IMR-90 (cell line): ENCODE measurements around the gene HRH3. TPM values are rescaled to one million over a fixed set of nuclear protein-coding genes. Genes with fewer than 3 reads are reported as not detected.

Experiments used
- ATAC-seq: fragments of 200-7000 bp; cut with Tn5 transposase; 2 replicates; pipeline ENCODE4 v1.9.1; 2020; ENCODE audit warnings: low read depth, mild to moderate bottlenecking, moderate library complexity
- BruUV-seq: library from RNA; stranded (reverse); fragments of 400-500 nt; replicated peaks from 2 replicates; lab custom pipeline; 2021; lab: Mats Ljungman, UMichigan
- CTCF ChIA-PET: fragments of 300-600 bp; formaldehyde crosslinking; extraction: SDS; loops from one replicate; lab custom pipeline; 2021; ENCODE audit warnings: antibody characterized with exemption; lab: Yijun Ruan, JAX
- POLR2A ChIA-PET: fragments of 300-600 bp; sonication (Branson Sonifier 250); formaldehyde crosslinking; loops from one replicate; lab custom pipeline; 2022; ENCODE audit warnings: antibody characterized with exemption; ENCODE audit not compliant: unreplicated experiment; lab: Charles Lee
- DNase-seq: peaks from one replicate; pipeline ENCODE4 v3.0.0; 2013
- H2AFZ ChIP-seq: replicated peaks from 2 replicates; pipeline ENCODE3; 2013; ENCODE audit warnings: low read length, mild to moderate bottlenecking; ENCODE audit not compliant: poor library complexity
- H2AK5ac ChIP-seq: 2 replicates; pipeline ENCODE4 v1.6.1; 2013; ENCODE audit warnings: low read depth, low read length, inconsistent platforms
- H2AK9ac ChIP-seq: replicated peaks from 2 replicates; pipeline ENCODE3; 2013; ENCODE audit warnings: mild to moderate bottlenecking, low read depth, low read length, moderate library complexity; ENCODE audit not compliant: poor library complexity
- H2BK120ac ChIP-seq: 2 replicates; pipeline ENCODE4 v1.6.1; 2013; ENCODE audit warnings: low read depth, low read length, inconsistent platforms
- H2BK15ac ChIP-seq: 3 replicates; pipeline ENCODE4 v1.6.1; 2013; ENCODE audit warnings: low read depth, low read length, inconsistent platforms
- H2BK20ac ChIP-seq: 2 replicates; pipeline ENCODE4 v1.6.1; 2013; ENCODE audit warnings: low read depth, mild to moderate bottlenecking, inconsistent platforms, low read length, moderate library complexity
- H2BK5ac ChIP-seq: 2 replicates; pipeline ENCODE4 v1.6.1; 2013; ENCODE audit warnings: mild to moderate bottlenecking, low read depth, low read length, inconsistent platforms; ENCODE audit not compliant: poor library complexity, severe bottlenecking
- H3K14ac ChIP-seq: replicated peaks from 2 replicates; pipeline ENCODE4 v1.6.1; 2013; ENCODE audit warnings: low read depth, low read length, inconsistent platforms
- H3K18ac ChIP-seq: 2 replicates; pipeline ENCODE4 v1.6.1; 2013; ENCODE audit warnings: low read depth, low read length, control low read depth
- H3K23ac ChIP-seq: 2 replicates; pipeline ENCODE4 v1.6.1; 2013; ENCODE audit warnings: low read depth, low read length, inconsistent platforms
- H3K27ac ChIP-seq: 2 replicates; pipeline ENCODE4 v1.5.1; 2013; ENCODE audit warnings: mild to moderate bottlenecking, control low read depth, low read length; ENCODE audit not compliant: insufficient read depth
- H3K27me3 ChIP-seq: 2 replicates; pipeline ENCODE4 v1.6.1; 2013; ENCODE audit warnings: low read length; ENCODE audit not compliant: control insufficient read depth, insufficient read depth
- H3K36me3 ChIP-seq: 2 replicates; pipeline ENCODE4 v1.6.1; 2013; ENCODE audit warnings: low read length, mixed read lengths; ENCODE audit not compliant: control insufficient read depth, insufficient read depth
- H3K4ac ChIP-seq: 2 replicates; pipeline ENCODE4 v1.6.1; 2013; ENCODE audit warnings: low read depth, low read length, inconsistent platforms
- H3K4me1 ChIP-seq: 2 replicates; pipeline ENCODE4 v1.6.1; 2013; ENCODE audit warnings: low read length, mixed read lengths; ENCODE audit not compliant: control insufficient read depth, insufficient read depth
- H3K4me2 ChIP-seq: 2 replicates; pipeline ENCODE4 v1.6.1; 2013; ENCODE audit warnings: low read depth, mild to moderate bottlenecking, control low read depth, low read length, moderate library complexity
- H3K4me3 ChIP-seq: 2 replicates; pipeline ENCODE4 v1.5.1; 2013; ENCODE audit warnings: low read depth, mild to moderate bottlenecking, control low read depth, low read length, moderate library complexity; ENCODE audit not compliant: insufficient read depth
- H3K56ac ChIP-seq: 2 replicates; pipeline ENCODE4 v1.6.1; 2013; ENCODE audit warnings: low read length, inconsistent platforms; ENCODE audit not compliant: insufficient read depth; ENCODE audit errors: extremely low read depth
- H3K79me1 ChIP-seq, 2 experiments: 2 replicates each; pipeline ENCODE4 v1.6.1; 2013; ENCODE audit warnings: low read length in 2 of 2, inconsistent platforms in 1 of 2, low read depth in 1 of 2
- H3K9ac ChIP-seq: 2 replicates; pipeline ENCODE4 v1.6.1; 2013; ENCODE audit warnings: low read depth, low read length, control low read depth
- H3K9me1 ChIP-seq: 2 replicates; pipeline ENCODE4 v1.6.1; 2013; ENCODE audit warnings: low read length, inconsistent platforms; ENCODE audit not compliant: insufficient read depth
- H3K9me3 ChIP-seq: 2 replicates; pipeline ENCODE4 v1.6.1; 2013; ENCODE audit warnings: low read length; ENCODE audit not compliant: control insufficient read depth, insufficient read depth
- H4K20me1 ChIP-seq: 2 replicates; pipeline ENCODE4 v1.6.1; 2013; ENCODE audit warnings: low read length, inconsistent platforms; ENCODE audit not compliant: insufficient read depth
- H4K5ac ChIP-seq: 2 replicates; pipeline ENCODE4 v1.6.1; 2013; ENCODE audit warnings: mild to moderate bottlenecking, low read depth, low read length, control low read depth
- H4K8ac ChIP-seq, 2 experiments: 2 replicates each; pipeline ENCODE4 v1.6.1; 2013; ENCODE audit warnings: low read depth in 2 of 2, low read length in 2 of 2, control low read depth in 1 of 2, inconsistent platforms in 1 of 2
- H4K91ac ChIP-seq: 2 replicates; pipeline ENCODE4 v1.6.1; 2013; ENCODE audit warnings: low read depth, low read length, inconsistent platforms; ENCODE audit not compliant: insufficient read depth
- BHLHE40 ChIP-seq: fragments of 150-350 bp; IDR thresholded peaks from 2 replicates; pipeline ENCODE4 v1.6.1; 2016; ENCODE audit warnings: mild to moderate bottlenecking, low read depth, low read length
- CEBPB ChIP-seq: IDR thresholded peaks from 2 replicates; pipeline ENCODE4 v1.6.1; 2012; ENCODE audit warnings: low read depth, low read length, improper control_type of control experiment
- CHD1 ChIP-seq: IDR thresholded peaks from 2 replicates; pipeline ENCODE4 v1.6.1; 2012; ENCODE audit warnings: low read depth, low read length, improper control_type of control experiment
- CTCF ChIP-seq: conservative IDR thresholded peaks from 2 replicates; pipeline ENCODE4 v1.5.1; 2012; ENCODE audit warnings: mild to moderate bottlenecking, low read depth, low read length, improper control_type of control experiment
- MAFK ChIP-seq: IDR thresholded peaks from 2 replicates; pipeline ENCODE4 v1.6.1; 2012; ENCODE audit warnings: low read depth, low read length, improper control_type of control experiment
- MXI1 ChIP-seq: IDR thresholded peaks from 2 replicates; pipeline ENCODE4 v1.6.1; 2012; ENCODE audit warnings: low read depth, mild to moderate bottlenecking, low read length, moderate library complexity, borderline replicate concordance
- POLR2A ChIP-seq: IDR thresholded peaks from 2 replicates; pipeline ENCODE4 v1.6.1; 2012; ENCODE audit warnings: mild to moderate bottlenecking, low read depth, low read length
- RCOR1 ChIP-seq: IDR thresholded peaks from 2 replicates; pipeline ENCODE4 v1.6.1; 2012; ENCODE audit warnings: mild to moderate bottlenecking, low read length, improper control_type of control experiment; ENCODE audit not compliant: insufficient replicate concordance
- RFX5 ChIP-seq: IDR thresholded peaks from 2 replicates; pipeline ENCODE4 v1.8.0; 2012; ENCODE audit warnings: low read depth, mild to moderate bottlenecking, low read length, moderate library complexity
- SMC3 ChIP-seq: fragments of 150-350 bp; IDR thresholded peaks from 2 replicates; pipeline ENCODE4 v1.6.1; 2016; ENCODE audit warnings: low read depth, mild to moderate bottlenecking, antibody characterized with exemption, low read length, moderate library complexity
- WGBS, 2 experiments: methylation state at CpG; one replicate each; pipeline versions ENCODE4 v1.1.5 to v1.1.7; 2013; ENCODE audit warnings: missing lambda C conversion rate in 2 of 2; ENCODE audit not compliant: insufficient read length in 1 of 2; ENCODE audit errors: extremely low coverage in 2 of 2; 5-methylcytosine and 5-hydroxymethylcytosine counted together
- dilution Hi-C: fragments of 300-500 bp; cut with HindIII; formaldehyde crosslinking; loops from one replicate; pipeline ENCODE4 v1.14.3; 2018; ENCODE audit warnings: low sequenced_read_pairs; ENCODE audit not compliant: unreplicated experiment
- in situ Hi-C: fragments of 300-500 bp; cut with MboI; formaldehyde crosslinking; loops from 3 replicates; pipeline ENCODE4 v1.14.3; 2019; ENCODE audit warnings: low sequenced_read_pairs, inconsistent platforms, mixed read lengths
- intact Hi-C: fragments of 100-400 bp; cut with micrococcal nuclease; formaldehyde crosslinking; loops from 2 replicates; pipeline ENCODE4 v1.10.0; 2022
- polyA plus RNA-seq, 3 experiments: library from polyadenylated mRNA; depleted of rRNA; stranded (reverse); fragments of >200 nt; gene quantifications; 2 replicates each; pipeline ENCODE4 v1.2.3, GENCODE V29; 2012; ENCODE audit warnings: low replicate concordance in 1 of 3
- total RNA-seq: library from RNA; depleted of rRNA; stranded (reverse); fragments of >200 nt; gene quantifications from 2 replicates; pipeline ENCODE4 v1.2.3, GENCODE V29; 2012

HRH3 gene
- total and polyA plus RNA-seq, 2 of the 4 experiments (the other 2 are of a cell fraction) = not detected

GRCh38 chr20:62230276-62230675, 10.2 kb upstream of the HRH3 start:
- Histone ChIP-seq H4K91ac (no peak overlapping the region), H2BK120ac (no peak overlapping the region), H3K56ac (no peak overlapping the region), H2AK5ac (no peak overlapping the region), H3K27me3 (peaks cover 50% of the 10 kb centered on the region), H4K5ac (no peak overlapping the region), H2BK20ac (no peak overlapping the region), H3K9ac (no peak overlapping the region), H3K18ac (no peak overlapping the region), H3K14ac (no peak overlapping the region), H2BK15ac (no peak overlapping the region), H3K79me1 (no peaks in the 10 kb centered on the region), H2BK5ac (peak overlapping the region; percentile 60), H3K4me3 (no peak overlapping the region), H3K4me1 (no peaks in the 10 kb centered on the region), H3K36me3 (no peaks in the 10 kb centered on the region), H2AK9ac (no peak overlapping the region), H4K20me1 (peaks cover 4% of the 10 kb centered on the region; the same call in 1 of the 2 replicates), H2AFZ (peak overlapping the region; percentile 5), H3K4ac (no peak overlapping the region), H3K23ac (no peak overlapping the region), H3K9me1 (no peaks in the 10 kb centered on the region), H3K4me2 (no peak overlapping the region), H3K9me3 (peaks cover 4% of the 10 kb centered on the region), H4K8ac (no peak overlapping the region), H3K27ac (no peak overlapping the region)
- BruUV-seq = no TSS peak
- ChIA-PET CTCF (no interaction called here), POLR2A (no interaction called here)
- dilution Hi-C loops = no loop called here
- TF ChIP-seq POLR2A (no peak), MAFK (no peak), RCOR1 (no peak), CEBPB (no peak), MXI1 (no peak), RFX5 (no peak), BHLHE40 (no peak), CHD1 (no peak), SMC3 (no peak), CTCF (no peak)
- in situ Hi-C loops = no loop called here
- ATAC-seq (no peak), DNase-seq (no peak)
- intact Hi-C loops = no loop called here
- WGBS, 2 experiments = 72 to 95% methylated on average over 2 of the region's 2 CpGs
